KBM-7 (cell line): Measurements from ENCODE around the gene PPM1L.

ENCODE experiments used
- DNase-seq: peaks from one replicate; pipeline ENCODE4 v3.0.0-alpha.2; 2015
- in situ Hi-C: fragments of 300-500 bp; cut with MboI; formaldehyde crosslinking; loops from 2 replicates; pipeline ENCODE4 v1.14.3; 2020; ENCODE audit warnings: low sequenced_read_pairs, low pct_unique_long_range_greater_than_20kb, mixed read lengths

Gene PPM1L

DNA sequence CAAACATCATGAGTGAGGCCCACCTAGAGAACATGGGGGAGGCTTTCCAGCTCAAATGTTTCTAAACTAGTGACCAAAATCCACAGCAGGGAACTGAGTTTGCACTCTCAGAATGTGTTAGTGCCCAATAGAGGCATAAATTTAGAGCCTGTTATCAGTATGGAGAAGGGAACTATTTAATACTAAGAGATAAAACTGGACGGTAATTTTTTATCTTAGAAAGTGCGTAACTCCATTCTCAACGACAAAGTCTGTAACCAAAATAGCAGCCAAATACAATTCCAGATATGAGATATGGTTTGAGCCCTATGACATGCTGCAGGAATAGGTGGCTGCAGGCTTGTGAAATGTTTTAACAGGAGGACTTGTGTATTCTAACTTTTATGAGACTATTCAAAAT is 345.6 kb downstream of the PPM1L start:
- in situ Hi-C loops: no loop called here

DNA sequence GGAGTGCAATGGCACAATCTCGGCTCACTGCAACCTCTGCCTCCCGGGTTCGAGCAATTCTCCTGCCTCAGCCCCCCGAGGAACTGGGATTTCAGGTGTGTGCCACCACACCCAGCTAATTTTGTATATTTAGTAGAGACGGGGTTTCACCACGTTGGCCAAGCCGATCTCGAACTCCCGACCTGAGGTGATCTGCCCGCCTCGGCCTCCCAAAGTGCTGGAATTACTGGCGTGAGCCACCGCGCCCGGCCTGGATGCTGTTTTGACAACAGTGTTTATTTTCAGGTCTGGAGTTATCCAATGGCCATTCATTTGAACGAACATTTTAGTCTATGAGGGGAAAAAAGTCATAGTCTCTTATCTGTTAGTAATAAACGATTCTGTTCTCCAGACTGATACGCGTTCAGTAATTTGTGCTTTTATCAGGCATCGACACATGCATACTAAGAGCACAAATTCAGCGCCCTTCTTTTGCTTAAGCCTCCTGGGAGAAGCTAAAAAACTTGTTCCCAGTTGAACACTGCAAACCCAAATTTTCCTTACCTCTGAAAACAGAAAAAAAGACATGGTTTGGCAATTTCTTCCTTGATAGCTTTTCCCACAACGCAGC is 347.9 kb downstream of the PPM1L start:
- DNase-seq: no peak
- in situ Hi-C loops: no loop called here

More for the DNA sequence above, 345.6 kb downstream of the PPM1L start:
- no peak for DNase-seq

DNA sequence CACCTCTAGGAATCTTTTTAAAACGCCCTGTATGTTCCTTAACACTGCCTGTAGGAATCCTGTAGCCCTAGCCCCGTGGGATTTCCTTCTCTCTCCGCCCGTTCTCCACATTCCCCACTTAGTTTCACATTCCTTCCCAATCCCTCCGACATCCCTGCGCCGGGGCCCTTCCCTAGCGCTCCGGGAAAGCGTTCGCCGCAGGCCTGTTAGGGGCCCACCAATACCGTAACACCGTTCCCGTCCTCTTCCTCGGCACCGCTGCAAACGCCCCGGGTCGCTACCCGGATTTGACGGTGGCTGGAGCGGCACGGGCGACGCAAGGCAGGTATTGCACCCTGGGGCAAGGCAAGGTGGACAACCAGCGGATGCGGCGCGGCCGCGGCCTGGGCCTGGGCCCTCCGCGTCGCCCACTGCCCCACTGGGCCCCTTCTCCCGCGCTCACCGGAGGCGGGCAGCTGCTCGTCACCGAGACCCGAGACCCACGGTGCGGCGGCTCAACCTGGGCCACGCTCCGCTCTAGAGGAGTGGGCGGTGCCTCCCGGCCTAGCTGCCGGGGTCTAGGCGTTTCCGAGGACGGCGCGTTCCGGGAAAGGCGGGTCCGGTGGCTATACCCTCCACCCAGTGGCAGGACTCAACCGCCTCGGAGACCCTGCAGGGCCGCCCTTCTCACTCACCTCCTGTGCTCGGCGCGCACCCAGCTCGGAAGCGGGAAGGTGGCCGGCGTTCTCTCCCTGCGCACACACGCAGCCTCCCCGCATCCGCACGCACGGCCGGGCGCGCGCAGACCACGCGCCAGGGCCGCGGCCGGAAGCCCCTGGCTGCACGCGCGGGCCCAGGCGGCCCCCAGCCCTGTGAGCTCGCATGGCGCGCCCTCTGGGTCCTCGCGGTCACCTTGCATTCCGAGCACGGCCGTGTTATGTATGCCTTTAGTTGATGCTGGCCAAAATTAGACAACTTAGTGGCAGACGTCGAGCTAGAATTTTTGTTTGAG is 348.8 kb downstream of the PPM1L start, which contains the start of gene B3GALNT1:
TSS of gene B3GALNT1 (minus strand) at position 789 of the 991 bp plus-strand sequence. CDS start 18,595 bp downstream, outside the sequence.
- in situ Hi-C loops: no loop called here
- no peak for DNase-seq

DNA sequence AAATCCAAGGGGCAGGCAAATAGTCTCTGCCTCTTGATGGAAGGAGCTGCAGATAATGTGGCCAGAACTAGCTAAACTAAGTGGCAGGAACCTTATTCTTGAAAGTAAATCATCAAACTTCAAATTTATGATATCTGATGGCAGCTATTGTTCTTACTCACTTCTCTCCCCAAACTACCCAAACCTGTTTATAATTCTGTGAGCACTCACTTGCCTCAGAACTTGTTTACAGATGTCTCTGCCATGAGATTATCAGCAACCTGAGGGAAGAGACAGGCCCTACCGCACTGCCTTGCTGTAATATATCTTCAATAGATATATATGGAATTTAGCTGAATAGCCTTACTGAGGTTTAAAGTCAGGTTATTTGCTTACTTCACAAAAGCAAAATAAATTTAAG is 351.3 kb downstream of the PPM1L start:
- DNase-seq: no peak
- in situ Hi-C loops: no loop called here

DNA sequence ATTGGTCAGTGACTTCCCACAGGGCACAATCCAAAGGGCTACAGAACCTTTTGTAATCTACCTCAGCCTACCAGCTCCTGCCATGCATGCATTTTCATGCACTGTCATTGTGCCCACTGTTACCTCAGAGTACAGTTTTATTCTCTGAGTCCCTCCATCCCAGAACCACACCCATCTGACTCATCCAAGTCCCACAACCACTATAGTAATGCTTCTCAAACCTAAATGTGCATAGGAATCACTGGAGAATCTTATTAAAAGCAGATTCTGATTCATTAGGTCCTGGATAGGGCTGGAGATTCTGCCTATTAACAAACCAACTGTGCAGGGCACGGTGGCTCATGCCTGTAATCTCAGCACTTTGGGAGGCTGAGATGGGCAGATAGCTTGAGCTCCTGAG is 352.8 kb downstream of the PPM1L start:
- in situ Hi-C loops: no loop called here
- no peak for DNase-seq

DNA sequence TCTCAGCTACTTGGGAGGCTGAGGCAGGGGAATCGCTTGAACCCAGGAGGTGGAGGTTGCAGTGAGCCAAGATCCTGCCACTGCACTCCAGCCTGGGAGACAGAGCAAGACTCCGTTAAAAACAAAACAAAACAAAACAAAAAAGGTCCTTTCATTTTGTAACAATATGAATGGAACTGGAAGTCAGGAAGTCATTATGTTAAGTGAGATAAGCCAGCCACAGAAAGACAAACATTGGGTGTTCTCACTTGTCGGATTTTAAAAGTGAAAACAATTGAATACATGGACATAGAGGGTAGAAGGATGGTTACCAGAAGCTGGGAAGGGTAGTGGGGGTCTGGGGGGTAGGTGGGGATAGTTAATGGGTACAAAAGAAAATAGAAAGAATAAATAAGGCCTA is 361.6 kb downstream of the PPM1L start:
- no peak for DNase-seq
- in situ Hi-C loops: no loop called here

DNA sequence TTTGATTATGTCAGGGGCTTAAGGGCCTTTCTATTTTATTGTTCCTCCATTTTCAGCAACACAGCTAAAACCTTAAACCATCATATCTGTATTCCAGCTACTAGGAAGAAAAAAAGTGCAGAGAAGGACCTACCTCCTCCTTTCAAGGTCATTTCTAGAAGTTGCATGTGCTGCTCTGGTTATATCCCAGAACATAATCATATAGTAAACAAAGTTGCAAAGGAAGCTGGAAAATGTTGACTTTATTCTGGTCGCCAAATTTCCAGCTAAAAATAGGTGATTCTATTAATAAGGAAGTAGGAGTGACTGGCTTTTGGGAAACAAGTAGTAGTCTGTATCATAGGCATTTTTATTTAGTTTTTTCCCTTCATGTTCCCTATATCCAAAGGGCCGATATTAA is 370.5 kb downstream of the PPM1L start:
- no peak for DNase-seq
- in situ Hi-C loops: no loop called here
